Ovary (tissue), 3 donors: ENCODE results near the gene ABCG8.

ENCODE experiments used
- CTCF ChIP-seq, 3 donors: fragments of 450-650 bp in 2 of 3; fragments of 200-600 bp in 1 of 3; IDR thresholded peaks; one replicate each; pipeline versions ENCODE4 v1.5.1 to v1.8.0; 2016 to 2022; ENCODE audit warnings: antibody characterized with exemption in 3 of 3, mild to moderate bottlenecking in 1 of 3
- EP300 ChIP-seq: sonication (generic); formaldehyde crosslinking; IDR thresholded peaks from one replicate; pipeline ENCODE4 v1.6.1; 2017; ENCODE audit warnings: antibody characterized with exemption
- donor health status: DM: no; HTN: no; CAD: no.

GRCh38 chr2:43824512-43824911 is 14.3 kb upstream of the ABCG8 start:
- no peak for TF ChIP-seq CTCF (IDR thresholded peaks at IDR 0.05)
- TF ChIP-seq EP300, result no peak
